MM.1S (cell line): ENCODE data around the gene SMARCA4.

Experiments used
- CTCF ChIP-seq: fragments of 300-600 bp; sonication (generic); IDR thresholded peaks from 2 replicates; pipeline ENCODE4 v1.5.1; 2016; ENCODE audit warnings: antibody characterized with exemption, low read length, mixed read lengths
- EZH2 ChIP-seq: fragments of 300-600 bp; sonication (generic); optimal IDR thresholded peaks from 2 replicates; pipeline ENCODE3; 2017; ENCODE audit warnings: low read depth, mild to moderate bottlenecking, antibody characterized with exemption, low read length, mixed read lengths
- EZH2phosphoT487 ChIP-seq: fragments of 300-600 bp; sonication (generic); IDR thresholded peaks from 2 replicates; pipeline ENCODE4 v1.6.1; 2018; ENCODE audit warnings: antibody characterized with exemption, low read length

GRCh38 chr19:10962863-10963262 lies 2.0 kb downstream of the SMARCA4 start:
- TF ChIP-seq CTCF (no peak), EZH2phosphoT487 (no peak), EZH2 (no peak)
